Thoracic aorta (tissue), 2 donors: ENCODE measurements around the gene CZIB. TPM values are rescaled to one million over a fixed set of nuclear protein-coding genes. Genes with fewer than 3 reads are reported as not detected.

Experiments
- ATAC-seq: fragments of 150-250 bp; one replicate; pipeline ENCODE4 v1.8.0; 2017; ENCODE audit warnings: low read depth; ENCODE audit not compliant: insufficient number of reproducible peaks, low FRiP score
- DNase-seq: peaks from one replicate; pipeline ENCODE4 v3.0.0-alpha.2; 2020; ENCODE audit warnings: low spot score
- H3K27ac ChIP-seq, 2 donors: fragments of 200-600 bp; sonication (generic); 1 replicate in 1 of 2; 2 replicates in 1 of 2; pipeline ENCODE4 v1.5.1; 2016; ENCODE audit warnings: mild to moderate bottlenecking in 2 of 2, moderate library complexity in 2 of 2
- H3K27me3 ChIP-seq: fragments of 200-600 bp; sonication (generic); replicated peaks from 2 replicates; pipeline ENCODE4 v1.6.0; 2016; ENCODE audit warnings: mild to moderate bottlenecking; ENCODE audit not compliant: insufficient read depth
- H3K36me3 ChIP-seq: fragments of 200-600 bp; sonication (generic); one replicate; pipeline ENCODE4 v1.5.1; 2016
- H3K4me1 ChIP-seq, 2 donors: fragments of 200-600 bp; sonication (generic); 1 replicate in 1 of 2; 2 replicates in 1 of 2; pipeline versions ENCODE4 v1.5.1 to v1.6.0; 2016; ENCODE audit warnings: low read depth in 2 of 2, mild to moderate bottlenecking in 1 of 2; ENCODE audit not compliant: control insufficient read depth in 1 of 2
- H3K4me3 ChIP-seq: fragments of 200-600 bp; sonication (generic); 2 replicates; pipeline ENCODE4 v1.5.1; 2016; ENCODE audit warnings: mild to moderate bottlenecking
- H3K9me3 ChIP-seq: fragments of 200-600 bp; sonication (generic); 2 replicates; pipeline ENCODE4 v1.5.1; 2016
- CTCF ChIP-seq: fragments of 200-600 bp; sonication (generic); IDR thresholded peaks from one replicate; pipeline ENCODE4 v1.5.1; 2019; ENCODE audit warnings: antibody characterized with exemption
- total RNA-seq, 2 donors: library from RNA; depleted of rRNA; stranded (reverse); fragments of >200 nt; gene quantifications; one replicate each; pipeline versions ENCODE4 v1.1.0 to v1.2.3, GENCODE V29; 2016

The CZIB gene
- total RNA-seq, 2 donors from 2014 or later: 46.4 to 49.6 TPM

GRCh38 chr1:53182111-53182593 is 38.3 kb downstream of the CZIB start:
- Histone ChIP-seq H3K4me3 (peak overlapping the region; percentile 2), H3K27me3 (no peaks in the 10 kb centered on the region), H3K4me1 (peaks cover under 1 to 4% of the 10 kb centered on the region in 2 donors), H3K27ac (no peak overlapping the region), H3K36me3 (no peaks in the 10 kb centered on the region), H3K9me3 (no peaks in the 10 kb centered on the region)
- TF ChIP-seq CTCF: peak; percentile 84
- peak; percentile 51 for DNase-seq
- no peak for ATAC-seq

GRCh38 chr1:53180951-53181350 is 39.5 kb downstream of the CZIB start:
- Histone ChIP-seq H3K4me1 (peaks cover 5 to 16% of the 10 kb centered on the region in 2 donors), H3K36me3 (no peaks in the 10 kb centered on the region), H3K9me3 (no peaks in the 10 kb centered on the region), H3K4me3 (no peak overlapping the region), H3K27ac (no peak overlapping the region), H3K27me3 (no peaks in the 10 kb centered on the region)
- ATAC-seq: no peak
- DNase-seq: no peak
- TF ChIP-seq CTCF: no peak

- Histone ChIP-seq H3K4me1 (peaks cover 5 to 17% of the 10 kb centered on the region in 2 donors), H3K27ac (no peak overlapping the region), H3K9me3 (no peaks in the 10 kb centered on the region), H3K4me3 (no peak overlapping the region), H3K27me3 (no peaks in the 10 kb centered on the region), H3K36me3 (no peaks in the 10 kb centered on the region)
- no peak for TF ChIP-seq CTCF
- DNase-seq (no peak), ATAC-seq (no peak)
Observed at GRCh38 chr1:53180226-53180625, 40.2 kb downstream of the CZIB start.

- no peaks in the 10 kb centered on the region for H3K9me3 ChIP-seq
- H3K4me3 ChIP-seq: peak overlapping the region; percentile 28
- ATAC-seq (no peak), DNase-seq (no peak)
- H3K27ac ChIP-seq: no peak overlapping the region
- H3K27me3 ChIP-seq: no peaks in the 10 kb centered on the region
- no peaks in the 10 kb centered on the region for H3K36me3 ChIP-seq
- TF ChIP-seq CTCF: no peak
- peaks cover 14 to 29% of the 10 kb centered on the region in 2 donors for H3K4me1 ChIP-seq
Observed at GRCh38 chr1:53176452-53177208, 43.8 kb downstream of the CZIB start.

- Histone ChIP-seq H3K4me1 (peaks cover 14 to 29% of the 10 kb centered on the region in 2 donors), H3K4me3 (no peak overlapping the region), H3K27ac (no peak overlapping the region), H3K9me3 (no peaks in the 10 kb centered on the region), H3K36me3 (no peaks in the 10 kb centered on the region), H3K27me3 (no peaks in the 10 kb centered on the region)
- no peak for DNase-seq
- ATAC-seq: no peak
- no peak for TF ChIP-seq CTCF
Observed at GRCh38 chr1:53174971-53175913, 45.2 kb downstream of the CZIB start.
